ENCODE results near the gene KIF19. TPM values are rescaled to one million over a fixed set of nuclear protein-coding genes. Genes with fewer than 3 reads are reported as not detected.
"Not testable (repeated sequence)": the region's sequence is repeated elsewhere in the genome, so short reads cannot be mapped to it uniquely, and the experiment has no call there.

KIF19 gene, protein sequence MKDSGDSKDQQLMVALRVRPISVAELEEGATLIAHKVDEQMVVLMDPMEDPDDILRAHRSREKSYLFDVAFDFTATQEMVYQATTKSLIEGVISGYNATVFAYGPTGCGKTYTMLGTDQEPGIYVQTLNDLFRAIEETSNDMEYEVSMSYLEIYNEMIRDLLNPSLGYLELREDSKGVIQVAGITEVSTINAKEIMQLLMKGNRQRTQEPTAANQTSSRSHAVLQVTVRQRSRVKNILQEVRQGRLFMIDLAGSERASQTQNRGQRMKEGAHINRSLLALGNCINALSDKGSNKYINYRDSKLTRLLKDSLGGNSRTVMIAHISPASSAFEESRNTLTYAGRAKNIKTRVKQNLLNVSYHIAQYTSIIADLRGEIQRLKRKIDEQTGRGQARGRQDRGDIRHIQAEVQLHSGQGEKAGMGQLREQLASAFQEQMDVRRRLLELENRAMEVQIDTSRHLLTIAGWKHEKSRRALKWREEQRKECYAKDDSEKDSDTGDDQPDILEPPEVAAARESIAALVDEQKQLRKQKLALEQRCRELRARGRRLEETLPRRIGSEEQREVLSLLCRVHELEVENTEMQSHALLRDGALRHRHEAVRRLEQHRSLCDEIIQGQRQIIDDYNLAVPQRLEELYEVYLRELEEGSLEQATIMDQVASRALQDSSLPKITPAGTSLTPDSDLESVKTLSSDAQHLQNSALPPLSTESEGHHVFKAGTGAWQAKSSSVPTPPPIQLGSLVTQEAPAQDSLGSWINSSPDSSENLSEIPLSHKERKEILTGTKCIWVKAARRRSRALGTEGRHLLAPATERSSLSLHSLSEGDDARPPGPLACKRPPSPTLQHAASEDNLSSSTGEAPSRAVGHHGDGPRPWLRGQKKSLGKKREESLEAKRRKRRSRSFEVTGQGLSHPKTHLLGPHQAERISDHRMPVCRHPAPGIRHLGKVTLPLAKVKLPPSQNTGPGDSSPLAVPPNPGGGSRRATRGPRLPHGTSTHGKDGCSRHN
- 10 to 100 TPM in 2 of 6 donors, 1 to 10 TPM in 3, under 1 TPM in 1; 0.46 to 13.7 (median 3.8) TPM for total RNA-seq

DNA sequence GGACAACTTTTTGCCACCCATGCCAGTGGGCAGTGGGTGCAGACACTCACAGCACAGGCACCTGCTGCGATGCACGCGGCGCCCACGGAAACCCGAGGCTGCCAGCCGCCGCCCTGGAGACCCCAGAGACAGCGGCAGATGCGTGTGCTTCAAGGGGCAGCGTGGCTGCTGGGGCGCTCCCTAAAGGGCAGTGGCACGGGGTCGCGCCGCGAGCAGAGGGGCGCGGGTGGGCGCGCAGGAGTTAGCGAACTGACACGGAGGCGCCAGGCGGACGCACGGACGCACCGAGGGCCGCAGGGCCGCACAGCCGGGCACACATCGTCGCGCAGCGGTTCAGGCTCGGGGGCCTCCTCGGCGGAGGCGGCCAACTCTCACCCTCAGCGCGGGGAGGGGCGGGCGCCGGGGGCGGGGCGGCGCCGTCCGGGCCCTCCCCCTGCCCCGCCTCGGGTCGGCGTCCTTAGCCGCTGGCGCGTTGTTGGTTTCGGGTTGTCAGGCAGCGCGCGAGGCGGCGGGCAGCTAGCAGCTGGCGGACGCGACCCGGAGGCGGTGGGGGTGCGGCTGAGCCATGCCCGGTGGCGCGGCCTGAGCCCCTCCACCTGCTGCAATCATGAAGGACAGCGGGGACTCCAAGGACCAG lies at the start of gene KIF19:
KIF19 (plus strand) TSS at position 484 of the 637 bp plus-strand sequence; CDS start at position 608, 124 bp downstream.
- Histone ChIP-seq H3K9me3 (no peaks in the 10 kb centered on the region), H3K36me3 (no peaks in the 10 kb centered on the region), H3K4me3 (peak within 1 kb of the TSS in 3 of 4 donors; percentile 33 to 49 (median 46)), H3K27ac (peak within 1 kb of the TSS in 3 of 4 donors; percentile 1 to 12 (median 12)), H3K27me3 (peaks cover 0 to 10% (median 4%) of the 10 kb centered on the region in 4 donors), H3K4me1 (peaks cover 15 to 21% (median 15%) of the 10 kb centered on the region in 4 donors)
- DNase-seq (peak; percentile 33 to 91), ATAC-seq (ENCODE audit: low FRiP score in 2 of 2) (peak in 1 of 2 donors; percentile 68)
- TF ChIP-seq POLR2AphosphoS5 (IDR thresholded peaks at IDR 0.05): peak in 1 of 2 donors; percentile 54
- TF ChIP-seq, protein P1, sequence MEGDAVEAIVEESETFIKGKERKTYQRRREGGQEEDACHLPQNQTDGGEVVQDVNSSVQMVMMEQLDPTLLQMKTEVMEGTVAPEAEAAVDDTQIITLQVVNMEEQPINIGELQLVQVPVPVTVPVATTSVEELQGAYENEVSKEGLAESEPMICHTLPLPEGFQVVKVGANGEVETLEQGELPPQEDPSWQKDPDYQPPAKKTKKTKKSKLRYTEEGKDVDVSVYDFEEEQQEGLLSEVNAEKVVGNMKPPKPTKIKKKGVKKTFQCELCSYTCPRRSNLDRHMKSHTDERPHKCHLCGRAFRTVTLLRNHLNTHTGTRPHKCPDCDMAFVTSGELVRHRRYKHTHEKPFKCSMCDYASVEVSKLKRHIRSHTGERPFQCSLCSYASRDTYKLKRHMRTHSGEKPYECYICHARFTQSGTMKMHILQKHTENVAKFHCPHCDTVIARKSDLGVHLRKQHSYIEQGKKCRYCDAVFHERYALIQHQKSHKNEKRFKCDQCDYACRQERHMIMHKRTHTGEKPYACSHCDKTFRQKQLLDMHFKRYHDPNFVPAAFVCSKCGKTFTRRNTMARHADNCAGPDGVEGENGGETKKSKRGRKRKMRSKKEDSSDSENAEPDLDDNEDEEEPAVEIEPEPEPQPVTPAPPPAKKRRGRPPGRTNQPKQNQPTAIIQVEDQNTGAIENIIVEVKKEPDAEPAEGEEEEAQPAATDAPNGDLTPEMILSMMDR (IDR thresholded peaks at IDR 0.05): no peak
- WGBS, 2 donors: 7 to 10% methylated on average over 27 to 29 of the region's 73 CpGs

DNA sequence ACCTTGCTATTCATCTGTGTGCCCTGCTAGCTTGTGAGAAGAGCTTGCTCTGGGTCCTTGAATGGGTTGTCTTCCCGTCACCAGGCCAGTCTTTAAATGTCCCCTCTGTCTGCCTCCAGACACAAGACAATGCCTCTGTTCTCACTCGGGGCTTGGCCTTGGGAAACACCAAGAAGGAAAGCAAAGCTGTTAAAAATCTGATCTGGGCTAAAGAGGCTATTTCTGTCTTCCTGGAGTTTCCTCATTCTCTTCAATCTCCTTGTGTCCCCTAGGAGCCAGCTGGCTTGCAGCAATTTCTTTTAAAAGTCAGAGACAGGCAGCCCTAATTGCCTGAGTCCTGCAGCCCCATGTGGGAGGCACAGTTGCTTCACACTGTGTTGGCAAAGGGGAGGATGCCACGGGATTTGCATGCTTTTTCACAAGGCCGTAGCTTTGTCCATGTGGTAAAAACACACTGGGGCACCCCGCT lies 49.5 kb upstream of the KIF19 start:
- Histone ChIP-seq H3K9me3 (no peaks in the 10 kb centered on the region), H3K4me3 (no peak overlapping the region), H3K27me3 (no peaks in the 10 kb centered on the region), H3K36me3 (no peaks in the 10 kb centered on the region), H3K27ac (no peak overlapping the region), H3K4me1 (peaks cover 6 to 23% (median 17%) of the 10 kb centered on the region in 4 donors)
- ATAC-seq (ENCODE audit: low FRiP score in 2 of 2): peak in 1 of 2 donors; percentile 15
- TF ChIP-seq POLR2A (IDR thresholded peaks at IDR 0.05) (no peak), EP300 (IDR thresholded peaks at IDR 0.05) (no peak), POLR2AphosphoS5 (IDR thresholded peaks at IDR 0.05) (no peak)
- TF ChIP-seq, protein P1 (IDR thresholded peaks at IDR 0.05): no peak
- no peak for DNase-seq
- 50 to 59% methylated on average over 3 to 5 of the region's 5 CpGs for WGBS, 2 donors

DNA sequence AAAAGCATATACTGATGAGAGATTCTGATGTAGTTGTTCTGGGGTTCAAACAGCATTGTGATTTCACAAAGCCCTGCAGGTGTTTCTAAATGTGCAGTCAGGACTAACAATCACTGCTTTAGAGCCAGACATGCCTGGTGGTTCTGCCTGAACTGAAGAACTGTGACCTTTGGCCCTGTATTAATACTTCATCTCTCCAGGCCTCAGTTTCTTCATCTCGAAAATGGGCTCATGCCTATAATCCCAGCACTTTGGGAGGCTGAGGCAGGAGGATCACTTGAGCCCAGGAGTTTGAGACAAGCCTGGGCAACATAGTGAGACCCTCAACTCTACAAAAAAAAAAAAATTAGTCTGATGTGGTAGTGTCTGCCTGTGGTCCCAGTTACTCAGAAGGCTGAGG lies 48.1 kb upstream of the KIF19 start:
- no peak overlapping the region for H3K27ac ChIP-seq
- TF ChIP-seq EP300 (IDR thresholded peaks at IDR 0.05): no peak
- no peak for TF ChIP-seq POLR2A (IDR thresholded peaks at IDR 0.05)
- TF ChIP-seq POLR2AphosphoS5 (IDR thresholded peaks at IDR 0.05): no peak
- TF ChIP-seq, protein P1 (IDR thresholded peaks at IDR 0.05): no peak
- no peak for DNase-seq
- 81 to 93% methylated on average over 1 of the region's 1 CpG for WGBS, 2 donors
- no peak for ATAC-seq (ENCODE audit: low FRiP score in 2 of 2)
- peaks cover 6 to 11% (median 10%) of the 10 kb centered on the region in 4 donors for H3K4me1 ChIP-seq
- H3K27me3 ChIP-seq: no peaks in the 10 kb centered on the region
- H3K9me3 ChIP-seq: no peaks in the 10 kb centered on the region
- no peaks in the 10 kb centered on the region for H3K36me3 ChIP-seq
- no peak overlapping the region for H3K4me3 ChIP-seq

DNA sequence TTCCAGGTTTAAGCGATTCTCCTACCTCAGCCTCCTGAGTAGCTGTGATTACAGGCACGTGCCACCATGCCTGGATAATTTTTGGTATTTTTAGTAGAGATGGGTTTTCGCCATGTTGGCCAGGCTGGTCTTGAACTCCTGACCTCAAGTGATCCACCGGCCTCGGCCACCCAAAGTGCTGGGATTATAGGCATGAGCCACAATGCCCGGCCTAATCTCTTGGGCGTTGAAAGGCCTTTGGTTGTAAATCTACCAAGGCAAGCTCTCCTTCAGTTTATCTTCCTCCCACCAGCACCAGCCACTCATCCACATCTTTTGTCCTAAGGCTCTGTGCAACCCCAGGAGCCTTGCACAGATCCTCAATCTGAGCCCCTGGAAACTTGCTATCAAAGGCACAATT lies 46.4 kb upstream of the KIF19 start:
- not testable (repeated sequence) for H3K9me3 ChIP-seq; ATAC-seq (ENCODE audit: low FRiP score in 2 of 2); H3K4me1 ChIP-seq; H3K27me3 ChIP-seq; DNase-seq; H3K36me3 ChIP-seq; H3K4me3 ChIP-seq
- 84 to 87% methylated on average over 7 of the region's 7 CpGs for WGBS, 2 donors
- peak overlapping the region in 1 of 4 donors; percentile 4 for H3K27ac ChIP-seq
